A673 (cell line): ENCODE data around the gene FRMD4A. TPM values are rescaled to one million over a fixed set of nuclear protein-coding genes. Genes with fewer than 3 reads are reported as not detected.
"Not testable (repeated sequence)": the region's sequence is repeated elsewhere in the genome, so short reads cannot be mapped to it uniquely, and the experiment has no call there.

Experiments used
- BruUV-seq: library from RNA; stranded (reverse); fragments of 400-500 nt; replicated peaks from 2 replicates; lab custom pipeline; 2021; lab: Mats Ljungman, UMichigan
- CTCF ChIA-PET: fragments of 300-600 bp; sonication (Branson Sonifier 250); formaldehyde crosslinking; loops from one replicate; lab custom pipeline; 2022; ENCODE audit warnings: antibody characterized with exemption; lab: Charles Lee
- POLR2A ChIA-PET: fragments of 300-600 bp; sonication (Branson Sonifier 250); formaldehyde crosslinking; loops from one replicate; lab custom pipeline; 2022; ENCODE audit warnings: antibody characterized with exemption; ENCODE audit not compliant: low non-redundant PET; lab: Charles Lee
- DNase-seq: peaks from one replicate; pipeline ENCODE4 v3.0.0-alpha.2; 2015; ENCODE audit warnings: low spot score
- H3K27ac ChIP-seq: fragments of 200-600 bp; sonication (generic); 2 replicates; pipeline ENCODE4 v1.5.1; 2016; ENCODE audit warnings: mixed run types, low read depth, mild to moderate bottlenecking, mixed read lengths, antibody characterized with exemption, low read length; ENCODE audit not compliant: poor library complexity, severe bottlenecking
- H3K27me3 ChIP-seq: fragments of 200-600 bp; sonication (generic); replicated peaks from 2 replicates; pipeline ENCODE4 v1.6.1; 2017; ENCODE audit warnings: mixed run types, low read depth, mild to moderate bottlenecking, mixed read lengths, antibody characterized with exemption, low read length; ENCODE audit not compliant: insufficient read depth, poor library complexity
- H3K36me3 ChIP-seq: fragments of 200-600 bp; sonication (generic); 2 replicates; pipeline ENCODE4 v1.6.1; 2016; ENCODE audit warnings: mixed run types, mild to moderate bottlenecking, mixed read lengths, antibody characterized with exemption, low read length; ENCODE audit not compliant: insufficient read depth, poor library complexity, severe bottlenecking
- H3K4me1 ChIP-seq: fragments of 200-600 bp; sonication (generic); 2 replicates; pipeline ENCODE4 v1.6.1; 2017; ENCODE audit warnings: mixed run types, mild to moderate bottlenecking, mixed read lengths, antibody characterized with exemption, low read length; ENCODE audit not compliant: insufficient read depth, poor library complexity, severe bottlenecking
- H3K4me3 ChIP-seq: fragments of 200-600 bp; sonication (generic); 2 replicates; pipeline ENCODE4 v1.5.1; 2016; ENCODE audit warnings: low read depth, mixed run types, mild to moderate bottlenecking, mixed read lengths, low read length; ENCODE audit not compliant: poor library complexity, severe bottlenecking
- H3K9me3 ChIP-seq: fragments of 200-600 bp; sonication (generic); 2 replicates; pipeline ENCODE4 v1.6.1; 2016; ENCODE audit warnings: mixed run types, low read depth, mild to moderate bottlenecking, mixed read lengths, antibody characterized with exemption, low read length; ENCODE audit not compliant: poor library complexity, severe bottlenecking
- EZH2 ChIP-seq: fragments of 200-600 bp; sonication (generic); IDR thresholded peaks from 2 replicates; pipeline ENCODE4 v1.6.1; 2017; ENCODE audit warnings: borderline replicate concordance, low read depth, mild to moderate bottlenecking, mixed read lengths, antibody characterized with exemption, low read length; ENCODE audit not compliant: poor library complexity, severe bottlenecking
- intact Hi-C: fragments of 100-400 bp; cut with micrococcal nuclease; formaldehyde crosslinking; loops from one replicate; pipeline ENCODE4 v1.10.0; 2022; ENCODE audit not compliant: unreplicated experiment
- total RNA-seq: library from RNA; stranded (reverse); gene quantifications from 2 replicates; pipeline ENCODE4 v1.2.3, GENCODE V29; 2021
- TF ChIP-seq, protein P1 (sequence below): fragments of 300-800, 200-600 bp; sonication (generic); conservative IDR thresholded peaks from 2 replicates; pipeline ENCODE4 v1.5.1; 2017; ENCODE audit warnings: low read depth, mild to moderate bottlenecking, antibody characterized with exemption, low read length, moderate library complexity, mixed read lengths

FRMD4A gene
- total RNA-seq, 1 experiment from 2014 or later, result 26.3 TPM

DNA sequence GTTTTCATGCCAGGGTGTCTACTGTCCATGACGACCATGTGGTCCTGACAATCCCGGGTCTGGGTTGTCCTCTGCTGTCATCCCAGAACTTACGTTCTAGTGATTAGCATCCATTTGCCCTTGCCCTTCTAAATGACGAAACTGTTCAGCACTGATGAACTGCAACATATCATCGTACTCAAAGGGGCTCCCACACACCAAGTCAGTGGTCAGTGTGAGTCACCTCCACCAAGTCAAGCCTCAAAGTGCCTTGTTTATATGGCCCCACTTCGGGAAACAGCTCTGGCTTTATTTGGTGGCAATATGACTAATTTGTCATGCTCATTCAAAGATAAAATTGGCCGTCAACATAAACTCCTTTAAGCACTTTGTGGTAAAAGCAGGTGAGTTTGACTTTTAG, 110.7 kb downstream of the FRMD4A start:
- Histone ChIP-seq H3K9me3 (no peaks in the 10 kb centered on the region), H3K4me1 (no peaks in the 10 kb centered on the region), H3K27ac (no peak overlapping the region), H3K36me3 (no peaks in the 10 kb centered on the region), H3K4me3 (no peak overlapping the region), H3K27me3 (peaks cover 37% of the 10 kb centered on the region)
- no peak for DNase-seq
- ChIA-PET CTCF (no interaction called here), POLR2A (no interaction called here)
- no TSS peak for BruUV-seq
- TF ChIP-seq EZH2, result no peak
- TF ChIP-seq, protein P1, sequence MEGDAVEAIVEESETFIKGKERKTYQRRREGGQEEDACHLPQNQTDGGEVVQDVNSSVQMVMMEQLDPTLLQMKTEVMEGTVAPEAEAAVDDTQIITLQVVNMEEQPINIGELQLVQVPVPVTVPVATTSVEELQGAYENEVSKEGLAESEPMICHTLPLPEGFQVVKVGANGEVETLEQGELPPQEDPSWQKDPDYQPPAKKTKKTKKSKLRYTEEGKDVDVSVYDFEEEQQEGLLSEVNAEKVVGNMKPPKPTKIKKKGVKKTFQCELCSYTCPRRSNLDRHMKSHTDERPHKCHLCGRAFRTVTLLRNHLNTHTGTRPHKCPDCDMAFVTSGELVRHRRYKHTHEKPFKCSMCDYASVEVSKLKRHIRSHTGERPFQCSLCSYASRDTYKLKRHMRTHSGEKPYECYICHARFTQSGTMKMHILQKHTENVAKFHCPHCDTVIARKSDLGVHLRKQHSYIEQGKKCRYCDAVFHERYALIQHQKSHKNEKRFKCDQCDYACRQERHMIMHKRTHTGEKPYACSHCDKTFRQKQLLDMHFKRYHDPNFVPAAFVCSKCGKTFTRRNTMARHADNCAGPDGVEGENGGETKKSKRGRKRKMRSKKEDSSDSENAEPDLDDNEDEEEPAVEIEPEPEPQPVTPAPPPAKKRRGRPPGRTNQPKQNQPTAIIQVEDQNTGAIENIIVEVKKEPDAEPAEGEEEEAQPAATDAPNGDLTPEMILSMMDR, result no peak
- intact Hi-C loops, result no loop called here

DNA sequence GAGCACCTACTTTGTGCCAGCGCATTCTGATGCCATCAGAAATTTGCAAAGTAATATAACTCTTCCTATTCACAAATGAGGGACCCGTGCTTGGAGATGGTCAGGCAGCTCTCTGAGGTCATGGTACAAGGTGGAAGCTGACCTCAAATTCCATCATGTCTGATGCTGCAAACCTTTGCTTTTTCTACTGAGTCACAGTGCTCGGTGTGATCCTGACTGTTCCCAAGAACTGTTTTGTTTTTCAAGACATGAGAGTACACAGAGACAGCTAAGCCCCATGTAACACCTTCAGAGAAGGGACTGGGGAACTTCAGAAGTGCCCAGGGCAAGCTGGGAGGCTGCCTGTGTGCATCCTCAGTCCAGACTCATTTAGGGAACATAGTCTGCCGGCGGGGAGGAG, 111.3 kb downstream of the FRMD4A start:
- Histone ChIP-seq H3K4me1 (no peaks in the 10 kb centered on the region), H3K9me3 (no peaks in the 10 kb centered on the region), H3K36me3 (no peaks in the 10 kb centered on the region), H3K27ac (no peak overlapping the region), H3K4me3 (no peak overlapping the region), H3K27me3 (peaks cover 33% of the 10 kb centered on the region)
- TF ChIP-seq, protein P1, result no peak
- ChIA-PET CTCF (no interaction called here), POLR2A (no interaction called here)
- intact Hi-C loops, result no loop called here
- BruUV-seq, result no TSS peak
- no peak for DNase-seq

- BruUV-seq, result no TSS peak
- Histone ChIP-seq H3K27me3 (peaks cover 22% of the 10 kb centered on the region), H3K27ac (no peak overlapping the region), H3K4me3 (no peak overlapping the region), H3K36me3 (no peaks in the 10 kb centered on the region), H3K9me3 (no peaks in the 10 kb centered on the region), H3K4me1 (no peaks in the 10 kb centered on the region)
- no peak for TF ChIP-seq EZH2
- TF ChIP-seq, protein P1, result no peak
- ChIA-PET CTCF (no interaction called here), POLR2A (no interaction called here)
- intact Hi-C loops, result no loop called here
- no peak for DNase-seq
These were observed 115.1 kb downstream of the FRMD4A start for GRCh38 chr10:14215641-14216040.

DNA sequence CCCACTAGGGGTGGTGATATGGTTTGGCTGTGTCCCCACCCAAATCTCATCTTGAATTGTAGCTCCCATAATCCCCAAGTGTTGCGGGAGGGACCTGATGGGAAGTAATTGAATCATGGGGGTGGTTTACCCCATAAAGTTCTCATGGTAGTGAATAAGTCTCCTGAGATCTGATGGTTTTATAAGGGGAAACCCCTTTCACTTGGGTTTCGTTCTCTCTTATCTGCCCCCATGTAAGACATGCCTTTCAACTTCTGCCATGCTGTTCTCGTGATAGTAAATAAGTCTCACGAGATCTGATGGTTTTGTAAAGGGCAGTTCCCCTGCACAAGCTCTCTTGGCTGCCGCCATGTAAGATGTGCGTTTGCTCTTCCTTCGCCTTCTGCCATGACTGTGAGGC, 117.0 kb downstream of the FRMD4A start:
- DNase-seq, intact Hi-C loops, H3K9me3 ChIP-seq, H3K36me3 ChIP-seq, H3K27ac ChIP-seq, H3K4me3 ChIP-seq, BruUV-seq, H3K4me1 ChIP-seq, POLR2A ChIA-PET: not testable (repeated sequence)
- peaks cover 16% of the 10 kb centered on the region for H3K27me3 ChIP-seq
- CTCF ChIA-PET, result interaction anchor here (0.6 kb wide), 1 partner anchor 47 kb away, joined by 13 read pairs; no protein-coding TSS in a partner anchor
